PC-3 (cell line): ENCODE data around the gene TBXT. TPM values are rescaled to one million over a fixed set of nuclear protein-coding genes. Genes with fewer than 3 reads are reported as not detected.

Experiments used
- ATAC-seq: fragments of 200-7000 bp; cut with Tn5 transposase; 2 replicates; pipeline ENCODE4 v1.9.1; 2020; ENCODE audit warnings: mild to moderate bottlenecking, moderate library complexity
- BruUV-seq: library from RNA; stranded (reverse); fragments of 400-500 nt; replicated peaks from 2 replicates; lab custom pipeline; 2021; lab: Mats Ljungman, UMichigan
- CTCF ChIA-PET: fragments of 300-600 bp; sonication (Branson Sonifier 250); formaldehyde crosslinking; loops from one replicate; lab custom pipeline; 2022; ENCODE audit warnings: antibody characterized with exemption; lab: Charles Lee
- POLR2A ChIA-PET: fragments of 300-600 bp; sonication (Branson Sonifier 250); formaldehyde crosslinking; loops from one replicate; lab custom pipeline; 2022; ENCODE audit warnings: antibody characterized with exemption; ENCODE audit not compliant: unreplicated experiment; lab: Charles Lee
- DNase-seq: peaks from one replicate; pipeline ENCODE4 v3.0.0-alpha.2; 2015
- H2AFZ ChIP-seq: fragments of 300-600 bp; sonication (generic); 2 replicates; pipeline ENCODE4 v1.6.0; 2016; ENCODE audit warnings: antibody characterized with exemption, low read length
- H3F3A ChIP-seq: fragments of 300-600 bp; sonication (generic); one replicate; pipeline ENCODE4 v1.6.0; 2017; ENCODE audit warnings: antibody characterized with exemption, low read length, control low read depth, mild to moderate bottlenecking; ENCODE audit not compliant: unreplicated experiment
- H3K27ac ChIP-seq: fragments of 300-600 bp; sonication (generic); 2 replicates; pipeline ENCODE4 v1.5.1; 2016; ENCODE audit warnings: mild to moderate bottlenecking, low read length
- H3K27me3 ChIP-seq: fragments of 300-600 bp; sonication (generic); 2 replicates; pipeline ENCODE4 v1.6.1; 2016; ENCODE audit warnings: low read length, mixed read lengths
- H3K36me3 ChIP-seq: fragments of 300-600 bp; sonication (generic); 2 replicates; pipeline ENCODE4 v1.6.1; 2016; ENCODE audit warnings: low read depth, mixed run types, low read length, mixed read lengths
- H3K4me1 ChIP-seq: fragments of 300-600 bp; sonication (generic); 2 replicates; pipeline ENCODE4 v1.5.1; 2016; ENCODE audit warnings: low read length; ENCODE audit not compliant: insufficient read depth
- H3K4me2 ChIP-seq: fragments of 300-600 bp; sonication (generic); 2 replicates; pipeline ENCODE4 v1.6.0; 2016; ENCODE audit warnings: low read length
- H3K4me3 ChIP-seq: fragments of 300-600 bp; sonication (generic); 2 replicates; pipeline ENCODE4 v1.5.1; 2016; ENCODE audit warnings: mild to moderate bottlenecking, low read length, mixed read lengths
- H3K79me2 ChIP-seq: fragments of 300-600 bp; sonication (generic); 2 replicates; pipeline ENCODE4 v1.6.1; 2017; ENCODE audit warnings: low read length, mixed read lengths
- H3K9ac ChIP-seq: fragments of 300-600 bp; sonication (generic); 2 replicates; pipeline ENCODE4 v1.6.0; 2016; ENCODE audit warnings: mild to moderate bottlenecking, low read length
- H3K9me2 ChIP-seq: fragments of 300-600 bp; sonication (generic); replicated peaks from 2 replicates; pipeline ENCODE4 v1.6.1; 2016; ENCODE audit warnings: mixed run types, low read length, mixed read lengths
- H3K9me3 ChIP-seq: fragments of 300-600 bp; sonication (generic); 2 replicates; pipeline ENCODE4 v1.6.1; 2016; ENCODE audit warnings: low read length, mixed read lengths
- H4K20me1 ChIP-seq: fragments of 300-600 bp; sonication (generic); 2 replicates; pipeline ENCODE4 v1.6.1; 2016; ENCODE audit warnings: low read length, mixed read lengths
- EZH2 ChIP-seq: fragments of 300-600 bp; sonication (generic); IDR thresholded peaks from one replicate; pipeline ENCODE4 v1.6.1; 2017; ENCODE audit warnings: antibody characterized with exemption, mild to moderate bottlenecking, low read length; ENCODE audit not compliant: unreplicated experiment
- EZH2phosphoT487 ChIP-seq: fragments of 300-600 bp; sonication (generic); IDR thresholded peaks from 2 replicates; pipeline ENCODE4 v1.6.1; 2018; ENCODE audit warnings: mild to moderate bottlenecking, antibody characterized with exemption, low read length, borderline replicate concordance
- intact Hi-C: fragments of 100-400 bp; cut with micrococcal nuclease; formaldehyde crosslinking; loops from 2 replicates; pipeline ENCODE4 v1.9.0; 2023
- total RNA-seq: library from RNA; depleted of rRNA; stranded (reverse); fragments of >200 nt; gene quantifications from 2 replicates; pipeline ENCODE4 v1.2.3, GENCODE V29; 2014
- TF ChIP-seq, protein P1 (sequence below): fragments of 300-600 bp; sonication (generic); conservative IDR thresholded peaks from 2 replicates; pipeline ENCODE4 v1.5.1; 2017; ENCODE audit warnings: antibody characterized with exemption, low read depth, mild to moderate bottlenecking, low read length

TBXT gene
- total RNA-seq, 1 experiment from 2014 or later, result not detected

DNA sequence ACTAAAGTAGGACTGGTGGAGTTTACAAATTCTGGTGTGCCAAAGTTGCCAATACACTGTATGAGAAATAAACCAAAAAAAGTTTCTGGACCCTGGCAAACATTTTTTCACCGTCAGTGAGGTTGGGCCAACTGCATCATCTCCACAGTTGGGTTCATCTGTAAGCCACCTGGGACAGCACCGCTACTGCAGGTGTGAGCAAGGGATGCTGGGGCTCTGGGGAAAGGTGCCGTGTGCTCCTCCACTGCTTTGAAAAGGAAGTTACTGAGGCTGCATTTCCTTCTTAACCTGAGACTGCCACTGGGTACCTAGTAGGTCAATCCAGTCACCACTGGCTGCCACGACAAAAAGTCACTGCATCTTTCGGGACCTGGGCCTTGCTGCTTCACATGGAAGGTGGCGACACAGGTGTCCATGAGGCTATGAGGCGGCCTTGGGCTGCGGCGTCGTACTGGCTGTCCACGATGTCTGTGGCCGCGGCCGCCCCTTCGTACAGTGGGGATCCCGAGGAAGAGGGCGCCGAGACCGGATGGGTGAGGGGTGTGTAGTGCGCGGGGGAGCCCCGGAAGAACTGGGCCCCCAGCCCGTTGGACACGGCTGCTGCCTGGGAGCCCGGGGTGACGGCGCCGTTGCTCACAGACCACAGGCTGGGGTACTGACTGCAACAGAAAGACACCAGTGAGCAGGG lies 9.6 kb downstream of the TBXT start:
- no peak overlapping the region for H3K4me3 ChIP-seq
- DNase-seq (no peak), ATAC-seq (no peak)
- no peak overlapping the region for H3K9ac ChIP-seq
- H3K9me3 ChIP-seq, result no peaks in the 10 kb centered on the region
- H3K79me2 ChIP-seq, result no peaks in the 10 kb centered on the region
- ChIA-PET CTCF (no interaction called here), POLR2A (interaction anchor here (0.7 kb wide), 1 partner anchor 242 kb away, joined by 3 read pairs; no protein-coding TSS in a partner anchor)
- H3K36me3 ChIP-seq, result no peaks in the 10 kb centered on the region
- no peaks in the 10 kb centered on the region for H4K20me1 ChIP-seq
- peaks cover 13% of the 10 kb centered on the region; the same call in 1 of the 2 replicates for H3K27me3 ChIP-seq
- intact Hi-C loops, result no loop called here
- no peaks in the 10 kb centered on the region for H3F3A ChIP-seq
- no peaks in the 10 kb centered on the region for H3K4me1 ChIP-seq
- H2AFZ ChIP-seq, result no peak overlapping the region
- no peak overlapping the region for H3K27ac ChIP-seq
- no TSS peak for BruUV-seq
- H3K9me2 ChIP-seq, result no peaks in the 10 kb centered on the region
- TF ChIP-seq, protein P1, sequence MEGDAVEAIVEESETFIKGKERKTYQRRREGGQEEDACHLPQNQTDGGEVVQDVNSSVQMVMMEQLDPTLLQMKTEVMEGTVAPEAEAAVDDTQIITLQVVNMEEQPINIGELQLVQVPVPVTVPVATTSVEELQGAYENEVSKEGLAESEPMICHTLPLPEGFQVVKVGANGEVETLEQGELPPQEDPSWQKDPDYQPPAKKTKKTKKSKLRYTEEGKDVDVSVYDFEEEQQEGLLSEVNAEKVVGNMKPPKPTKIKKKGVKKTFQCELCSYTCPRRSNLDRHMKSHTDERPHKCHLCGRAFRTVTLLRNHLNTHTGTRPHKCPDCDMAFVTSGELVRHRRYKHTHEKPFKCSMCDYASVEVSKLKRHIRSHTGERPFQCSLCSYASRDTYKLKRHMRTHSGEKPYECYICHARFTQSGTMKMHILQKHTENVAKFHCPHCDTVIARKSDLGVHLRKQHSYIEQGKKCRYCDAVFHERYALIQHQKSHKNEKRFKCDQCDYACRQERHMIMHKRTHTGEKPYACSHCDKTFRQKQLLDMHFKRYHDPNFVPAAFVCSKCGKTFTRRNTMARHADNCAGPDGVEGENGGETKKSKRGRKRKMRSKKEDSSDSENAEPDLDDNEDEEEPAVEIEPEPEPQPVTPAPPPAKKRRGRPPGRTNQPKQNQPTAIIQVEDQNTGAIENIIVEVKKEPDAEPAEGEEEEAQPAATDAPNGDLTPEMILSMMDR, result no peak
- TF ChIP-seq EZH2, result no peak
- no peak for TF ChIP-seq EZH2phosphoT487
- H3K4me2 ChIP-seq, result no peak overlapping the region

DNA sequence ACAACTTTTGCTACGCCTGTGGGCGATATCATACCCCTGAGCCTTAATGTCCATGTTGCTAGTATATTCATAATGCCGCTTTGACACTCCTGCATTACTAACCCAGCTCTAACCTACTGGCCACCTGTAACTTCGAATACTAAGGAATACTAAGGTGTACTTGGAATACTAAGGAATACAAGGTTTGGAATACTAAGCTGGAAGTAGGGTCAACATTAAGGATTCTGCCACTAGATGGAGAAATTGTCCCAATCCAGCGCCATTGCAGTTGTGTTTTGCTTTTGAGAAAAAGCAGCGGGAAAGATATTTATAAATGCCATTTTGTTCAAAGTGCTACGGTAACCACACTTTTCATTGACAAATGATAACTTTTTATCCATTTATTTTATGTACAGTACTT lies 10.7 kb downstream of the TBXT start:
- no peaks in the 10 kb centered on the region for H3K36me3 ChIP-seq
- no peak overlapping the region for H3K4me2 ChIP-seq
- DNase-seq (peak; percentile 29), ATAC-seq (no peak)
- TF ChIP-seq EZH2phosphoT487 (no peak), EZH2 (no peak)
- TF ChIP-seq, protein P1, result peak; percentile 48
- H3K9me2 ChIP-seq, result no peaks in the 10 kb centered on the region
- POLR2A ChIA-PET, result no interaction called here
- no peak overlapping the region for H2AFZ ChIP-seq
- no peaks in the 10 kb centered on the region for H3K9me3 ChIP-seq
- H3F3A ChIP-seq, result no peaks in the 10 kb centered on the region
- intact Hi-C loops, result no loop called here
- no peaks in the 10 kb centered on the region for H3K4me1 ChIP-seq
- peaks cover 13% of the 10 kb centered on the region; the same call in 1 of the 2 replicates for H3K27me3 ChIP-seq
- no peak overlapping the region for H3K9ac ChIP-seq
- H3K79me2 ChIP-seq, result no peaks in the 10 kb centered on the region
- no peak overlapping the region for H3K4me3 ChIP-seq
- no peak overlapping the region for H3K27ac ChIP-seq
- CTCF ChIA-PET, result no interaction called here
- H4K20me1 ChIP-seq, result no peaks in the 10 kb centered on the region
- BruUV-seq, result no TSS peak

DNA sequence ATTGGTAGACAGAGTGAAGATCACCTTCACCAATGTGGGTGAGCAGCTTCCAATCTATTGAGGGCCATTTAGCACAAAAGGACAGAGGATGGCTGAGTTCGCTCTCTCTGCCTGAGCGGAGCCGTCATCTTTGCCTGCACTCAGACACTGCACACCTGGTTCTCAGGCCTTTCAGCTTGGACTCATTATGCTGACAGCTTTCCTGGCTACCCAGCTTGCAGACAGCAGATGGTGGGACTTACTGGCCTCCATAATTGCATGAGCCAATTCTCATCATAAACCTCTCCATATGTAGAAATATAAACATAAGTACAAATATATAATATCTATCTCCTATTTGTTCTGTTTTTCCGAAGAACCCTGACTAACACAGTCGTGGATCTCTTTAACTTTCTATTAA lies 13.7 kb downstream of the TBXT start:
- ChIA-PET POLR2A (no interaction called here), CTCF (no interaction called here)
- Histone ChIP-seq H3K4me2 (no peak overlapping the region), H3K4me3 (no peak overlapping the region), H3F3A (no peaks in the 10 kb centered on the region), H3K36me3 (no peaks in the 10 kb centered on the region), H3K27ac (no peak overlapping the region), H3K9me3 (no peaks in the 10 kb centered on the region), H3K9me2 (no peaks in the 10 kb centered on the region), H3K27me3 (peaks cover 8% of the 10 kb centered on the region; the same call in 1 of the 2 replicates), H2AFZ (no peak overlapping the region), H4K20me1 (no peaks in the 10 kb centered on the region), H3K4me1 (no peaks in the 10 kb centered on the region), H3K9ac (no peak overlapping the region), H3K79me2 (no peaks in the 10 kb centered on the region)
- no peak for DNase-seq
- ATAC-seq, result no peak
- intact Hi-C loops, result no loop called here
- BruUV-seq, result no TSS peak
- TF ChIP-seq, protein P1, result no peak
- TF ChIP-seq EZH2phosphoT487, result no peak
- no peak for TF ChIP-seq EZH2
